HCT116 (cell line): ENCODE measurements around the gene TEAD2. TPM values are rescaled to one million over a fixed set of nuclear protein-coding genes. Genes with fewer than 3 reads are reported as not detected.

Source experiments
- ATAC-seq: fragments of 200-7000 bp; cut with Tn5 transposase; 2 replicates; pipeline ENCODE4 v1.9.1; 2020; ENCODE audit warnings: mild to moderate bottlenecking, moderate library complexity
- BruUV-seq: library from RNA; stranded (reverse); fragments of 400-500 nt; replicated peaks from 2 replicates; lab custom pipeline; 2021; lab: Mats Ljungman, UMichigan
- CTCF ChIA-PET: fragments of 300-600 bp; sonication (Branson Sonifier 250); formaldehyde crosslinking; loops from one replicate; lab custom pipeline; 2021; ENCODE audit warnings: antibody characterized with exemption; lab: Charles Lee
- POLR2A ChIA-PET: fragments of 300-600, 350-600 bp; sonication (Branson Sonifier 250); formaldehyde crosslinking; loops from one replicate; lab custom pipeline; 2021; ENCODE audit warnings: antibody characterized with exemption; lab: Charles Lee
- RAD21 ChIA-PET, 2 experiments: fragments of 300-600 bp; sonication (Branson Sonifier 250); formaldehyde crosslinking; loops; one replicate each; lab custom pipeline; 2023; ENCODE audit warnings: low total read pairs in 2 of 2; ENCODE audit not compliant: uncharacterized antibody in 2 of 2, unreplicated experiment in 2 of 2, low non-redundant PET in 1 of 2; lab: Charles Lee
- DNase-seq: peaks from one replicate; pipeline ENCODE4 v3.0.0-alpha.2; 2010; ENCODE audit warnings: low read depth, low spot score
- H2AFZ ChIP-seq: fragments of 200-600 bp; shearing (Covaris generic), sonication (generic); 2 replicates; pipeline ENCODE4 v1.6.1; 2017; ENCODE audit warnings: low read depth, mixed run types, mixed read lengths, antibody characterized with exemption, low read length; ENCODE audit not compliant: poor library complexity, severe bottlenecking
- H3K27ac ChIP-seq: 2 replicates; pipeline ENCODE4 v1.5.1; 2012; ENCODE audit warnings: low read depth, low read length
- H3K27me3 ChIP-seq: fragments of 200-600 bp; sonication (generic); 2 replicates; pipeline ENCODE4 v1.6.1; 2016; ENCODE audit warnings: mixed run types, low read length, mixed read lengths; ENCODE audit not compliant: insufficient read depth
- H3K36me3 ChIP-seq, 2 experiments: fragments of 200-500 bp in 1 of 2; fragments of 200-600 bp in 1 of 2; sonication (Bioruptor generic) in 1 of 2; sonication (generic) in 1 of 2; 2 replicates each; pipeline versions ENCODE4 v1.5.1 to v1.6.1; 2014 to 2016; ENCODE audit warnings: low read length in 2 of 2, inconsistent platforms in 1 of 2, mixed read lengths in 1 of 2, mixed run types in 1 of 2; ENCODE audit not compliant: insufficient read depth in 2 of 2, control insufficient read depth in 1 of 2
- H3K4me1 ChIP-seq, 2 experiments: fragments of 200-600 bp in 1 of 2; sonication (generic) in 1 of 2; 2 replicates each; pipeline versions ENCODE4 v1.5.1 to v1.6.1; 2012 to 2017; ENCODE audit warnings: low read length in 2 of 2, inconsistent platforms in 1 of 2, mild to moderate bottlenecking in 1 of 2, mixed read lengths in 1 of 2, mixed run types in 1 of 2, moderate library complexity in 1 of 2; ENCODE audit not compliant: insufficient read depth in 2 of 2, control insufficient read depth in 1 of 2
- H3K4me2 ChIP-seq: fragments of 200-600 bp; sonication (generic); 2 replicates; pipeline ENCODE4 v1.6.1; 2017; ENCODE audit warnings: mixed run types, low read length, mixed read lengths
- H3K4me3 ChIP-seq, 2 experiments: fragments of 200-600 bp in 1 of 2; sonication (generic) in 1 of 2; replicated peaks in 1 of 2; 2 replicates each; pipeline ENCODE4 v1.5.1; 2011 to 2016; ENCODE audit warnings: low read length in 2 of 2, control low read depth in 1 of 2, low read depth in 1 of 2, mild to moderate bottlenecking in 1 of 2, mixed read lengths in 1 of 2, mixed run types in 1 of 2
- H3K79me2 ChIP-seq: fragments of 200-600 bp; sonication (generic); 2 replicates; pipeline ENCODE4 v1.6.1; 2017; ENCODE audit warnings: mild to moderate bottlenecking, mixed run types, low read length, moderate library complexity, mixed read lengths; ENCODE audit not compliant: insufficient read depth
- H3K9ac ChIP-seq: fragments of 200-600 bp; sonication (generic); 2 replicates; pipeline ENCODE4 v1.6.1; 2016; ENCODE audit warnings: low read length, mixed read lengths
- H3K9me2 ChIP-seq: fragments of 200-600 bp; sonication (generic), shearing (Covaris generic); 2 replicates; pipeline ENCODE4 v1.6.1; 2017; ENCODE audit warnings: mixed run types, mild to moderate bottlenecking, moderate library complexity; ENCODE audit not compliant: insufficient read depth
- H3K9me3 ChIP-seq, 2 experiments: fragments of 200-500 bp in 1 of 2; fragments of 200-600 bp in 1 of 2; sonication (Bioruptor generic) in 1 of 2; sonication (generic) in 1 of 2; 2 replicates each; pipeline ENCODE4 v1.6.1; 2014 to 2017; ENCODE audit warnings: low read length in 2 of 2, mixed read lengths in 2 of 2, inconsistent platforms in 1 of 2, low read depth in 1 of 2, mild to moderate bottlenecking in 1 of 2, mixed run types in 1 of 2, moderate library complexity in 1 of 2; ENCODE audit not compliant: control insufficient read depth in 1 of 2, insufficient read depth in 1 of 2
- H4K20me1 ChIP-seq: fragments of 200-600 bp; sonication (generic), shearing (Covaris generic); 2 replicates; pipeline ENCODE4 v1.6.1; 2017; ENCODE audit warnings: mixed run types, mild to moderate bottlenecking, moderate library complexity; ENCODE audit not compliant: insufficient read depth
- CBX3 ChIP-seq: IDR thresholded peaks from 2 replicates; pipeline ENCODE4 v1.6.1; 2012; ENCODE audit warnings: low read depth
- EGR1 ChIP-seq: IDR thresholded peaks from 2 replicates; pipeline ENCODE4 v1.6.1; 2012; ENCODE audit warnings: low read depth
- EZH2phosphoT487 ChIP-seq: fragments of 200-600 bp; IDR thresholded peaks from 2 replicates; pipeline ENCODE4 v1.6.1; 2018; ENCODE audit warnings: antibody characterized with exemption, borderline replicate concordance
- FOSL1 ChIP-seq: IDR thresholded peaks from 2 replicates; pipeline ENCODE4 v1.6.1; 2012; ENCODE audit warnings: low read depth
- POLR2A ChIP-seq: IDR thresholded peaks from 2 replicates; pipeline ENCODE4 v1.7.0; 2011; ENCODE audit warnings: borderline replicate concordance; ENCODE audit not compliant: insufficient read depth, insufficient read length; ENCODE audit errors: extremely low read depth
- POLR2AphosphoS5 ChIP-seq: IDR thresholded peaks from 2 replicates; pipeline ENCODE4 v1.6.1; 2011; ENCODE audit warnings: mild to moderate bottlenecking, low read depth, low read length, moderate library complexity
- RAD21 ChIP-seq: IDR thresholded peaks from 2 replicates; pipeline ENCODE4 v1.6.1; 2012; ENCODE audit warnings: low read depth, mild to moderate bottlenecking
- SIN3A ChIP-seq: IDR thresholded peaks from 2 replicates; pipeline ENCODE4 v1.6.1; 2012; ENCODE audit warnings: low read depth
- SP1 ChIP-seq: IDR thresholded peaks from 2 replicates; pipeline ENCODE4 v1.6.1; 2012; ENCODE audit warnings: low read depth
- SRF ChIP-seq: IDR thresholded peaks from 2 replicates; pipeline ENCODE4 v1.6.1; 2012; ENCODE audit warnings: low read depth
- TCF7L2 ChIP-seq: IDR thresholded peaks from 2 replicates; pipeline ENCODE4 v1.7.0; 2011; ENCODE audit warnings: borderline replicate concordance, inconsistent platforms; ENCODE audit not compliant: insufficient read depth, insufficient read length; ENCODE audit errors: extremely low read depth
- YY1 ChIP-seq: IDR thresholded peaks from 2 replicates; pipeline ENCODE4 v1.6.1; 2011; ENCODE audit warnings: low read length, low read depth, moderate library complexity, mild to moderate bottlenecking; ENCODE audit not compliant: insufficient replicate concordance; ENCODE audit errors: extremely low read depth
- ZFX ChIP-seq: fragments of 450-650 bp; IDR thresholded peaks from 2 replicates; pipeline ENCODE4 v1.6.1; 2017
- intact Hi-C: fragments of 100-400 bp; cut with micrococcal nuclease; formaldehyde crosslinking; loops from 2 replicates; pipeline ENCODE4 v1.10.0; 2022
- total RNA-seq: library from RNA; stranded (reverse); gene quantifications from one replicate; pipeline ENCODE4 v1.2.1, GENCODE V29; 2021; ENCODE audit not compliant: unreplicated experiment
- TF ChIP-seq, protein P1 (sequence below): IDR thresholded peaks from 2 replicates; pipeline ENCODE4 v1.6.1; 2012
- TF ChIP-seq, protein P2 (sequence below): IDR thresholded peaks from 2 replicates; pipeline ENCODE4 v1.6.1; 2011; ENCODE audit warnings: mild to moderate bottlenecking, low read length, moderate library complexity; ENCODE audit not compliant: insufficient replicate concordance; ENCODE audit errors: extremely low read depth
- TF ChIP-seq, protein P3 (sequence below), 3 experiments: fragments of 200-600 bp in 1 of 3; sonication (generic) in 1 of 3; IDR thresholded peaks in 2 of 3; conservative IDR thresholded peaks in 1 of 3; 2 replicates each; pipeline ENCODE4 v1.5.1; 2012 to 2017; ENCODE audit warnings: low read depth in 2 of 3, low read length in 2 of 3, antibody characterized with exemption in 1 of 3, borderline replicate concordance in 1 of 3, control low read depth in 1 of 3, mild to moderate bottlenecking in 1 of 3, mixed read lengths in 1 of 3, mixed run types in 1 of 3, moderate library complexity in 1 of 3; ENCODE audit not compliant: insufficient read depth in 1 of 3
- TF ChIP-seq, protein P4 (sequence below): IDR thresholded peaks from 2 replicates; pipeline ENCODE4 v1.6.1; 2012; ENCODE audit warnings: low read depth

The TEAD2 gene
- total RNA-seq, 1 experiment from 2014 or later = 31.9 TPM

DNA sequence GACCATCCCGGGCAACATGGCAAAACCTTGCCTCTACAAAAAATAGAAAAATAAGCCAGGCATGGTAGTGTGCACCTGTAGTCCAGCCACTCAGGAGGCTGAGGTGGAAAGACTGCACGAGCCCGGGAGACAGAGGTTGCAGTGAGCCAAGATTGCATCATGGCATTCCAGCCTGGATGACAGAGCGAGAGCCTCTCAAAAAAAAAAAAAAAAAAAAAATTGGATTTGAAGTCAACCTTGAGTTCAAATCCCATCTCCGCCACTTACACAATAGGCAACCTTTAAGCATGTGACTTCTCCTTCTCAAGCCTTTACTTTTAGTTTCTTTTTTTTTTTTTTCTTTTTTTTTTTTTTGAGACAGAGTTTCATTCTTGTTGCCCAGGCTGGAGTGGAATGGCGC lies 37.8 kb upstream of the TEAD2 start:
- Histone ChIP-seq H4K20me1 (no peaks in the 10 kb centered on the region), H3K27ac (no peak overlapping the region), H2AFZ (no peak overlapping the region), H3K9me3 (no peaks in the 10 kb centered on the region), H3K4me2 (no peak overlapping the region), H3K27me3 (no peaks in the 10 kb centered on the region), H3K9ac (no peak overlapping the region), H3K79me2 (no peaks in the 10 kb centered on the region), H3K4me3 (no peak overlapping the region), H3K9me2 (no peaks in the 10 kb centered on the region), H3K36me3 (no peaks in the 10 kb centered on the region), H3K4me1 (peaks cover 10 to 13% of the 10 kb centered on the region in 2 experiments; a peak in 3 of 4 replicates)
- ChIA-PET RAD21 (no interaction called here), POLR2A (no interaction called here), CTCF (no interaction called here)
- no TSS peak for BruUV-seq
- ATAC-seq = no peak
- intact Hi-C loops = no loop called here
- TF ChIP-seq POLR2A (no peak), TCF7L2 (no peak), POLR2AphosphoS5 (no peak), EGR1 (no peak), SIN3A (no peak), FOSL1 (no peak), ZFX (no peak), SRF (no peak), EZH2phosphoT487 (no peak), SP1 (no peak), CBX3 (no peak), RAD21 (no peak), YY1 (no peak)
- TF ChIP-seq, protein P1, sequence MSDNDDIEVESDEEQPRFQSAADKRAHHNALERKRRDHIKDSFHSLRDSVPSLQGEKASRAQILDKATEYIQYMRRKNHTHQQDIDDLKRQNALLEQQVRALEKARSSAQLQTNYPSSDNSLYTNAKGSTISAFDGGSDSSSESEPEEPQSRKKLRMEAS = no peak
- TF ChIP-seq, protein P2, sequence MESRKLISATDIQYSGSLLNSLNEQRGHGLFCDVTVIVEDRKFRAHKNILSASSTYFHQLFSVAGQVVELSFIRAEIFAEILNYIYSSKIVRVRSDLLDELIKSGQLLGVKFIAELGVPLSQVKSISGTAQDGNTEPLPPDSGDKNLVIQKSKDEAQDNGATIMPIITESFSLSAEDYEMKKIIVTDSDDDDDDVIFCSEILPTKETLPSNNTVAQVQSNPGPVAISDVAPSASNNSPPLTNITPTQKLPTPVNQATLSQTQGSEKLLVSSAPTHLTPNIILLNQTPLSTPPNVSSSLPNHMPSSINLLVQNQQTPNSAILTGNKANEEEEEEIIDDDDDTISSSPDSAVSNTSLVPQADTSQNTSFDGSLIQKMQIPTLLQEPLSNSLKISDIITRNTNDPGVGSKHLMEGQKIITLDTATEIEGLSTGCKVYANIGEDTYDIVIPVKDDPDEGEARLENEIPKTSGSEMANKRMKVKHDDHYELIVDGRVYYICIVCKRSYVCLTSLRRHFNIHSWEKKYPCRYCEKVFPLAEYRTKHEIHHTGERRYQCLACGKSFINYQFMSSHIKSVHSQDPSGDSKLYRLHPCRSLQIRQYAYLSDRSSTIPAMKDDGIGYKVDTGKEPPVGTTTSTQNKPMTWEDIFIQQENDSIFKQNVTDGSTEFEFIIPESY = no peak
- TF ChIP-seq, protein P3, sequence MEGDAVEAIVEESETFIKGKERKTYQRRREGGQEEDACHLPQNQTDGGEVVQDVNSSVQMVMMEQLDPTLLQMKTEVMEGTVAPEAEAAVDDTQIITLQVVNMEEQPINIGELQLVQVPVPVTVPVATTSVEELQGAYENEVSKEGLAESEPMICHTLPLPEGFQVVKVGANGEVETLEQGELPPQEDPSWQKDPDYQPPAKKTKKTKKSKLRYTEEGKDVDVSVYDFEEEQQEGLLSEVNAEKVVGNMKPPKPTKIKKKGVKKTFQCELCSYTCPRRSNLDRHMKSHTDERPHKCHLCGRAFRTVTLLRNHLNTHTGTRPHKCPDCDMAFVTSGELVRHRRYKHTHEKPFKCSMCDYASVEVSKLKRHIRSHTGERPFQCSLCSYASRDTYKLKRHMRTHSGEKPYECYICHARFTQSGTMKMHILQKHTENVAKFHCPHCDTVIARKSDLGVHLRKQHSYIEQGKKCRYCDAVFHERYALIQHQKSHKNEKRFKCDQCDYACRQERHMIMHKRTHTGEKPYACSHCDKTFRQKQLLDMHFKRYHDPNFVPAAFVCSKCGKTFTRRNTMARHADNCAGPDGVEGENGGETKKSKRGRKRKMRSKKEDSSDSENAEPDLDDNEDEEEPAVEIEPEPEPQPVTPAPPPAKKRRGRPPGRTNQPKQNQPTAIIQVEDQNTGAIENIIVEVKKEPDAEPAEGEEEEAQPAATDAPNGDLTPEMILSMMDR (IDR thresholded peaks at IDR 0.05 in 2 of 3, conservative IDR thresholded peaks at IDR 0.05 in 1 of 3; ENCODE audit: borderline replicate concordance in 1 of 3, insufficient read depth in 1 of 3, low read depth in 2 of 3, low read length in 2 of 3) = no peak
- TF ChIP-seq, protein P4, sequence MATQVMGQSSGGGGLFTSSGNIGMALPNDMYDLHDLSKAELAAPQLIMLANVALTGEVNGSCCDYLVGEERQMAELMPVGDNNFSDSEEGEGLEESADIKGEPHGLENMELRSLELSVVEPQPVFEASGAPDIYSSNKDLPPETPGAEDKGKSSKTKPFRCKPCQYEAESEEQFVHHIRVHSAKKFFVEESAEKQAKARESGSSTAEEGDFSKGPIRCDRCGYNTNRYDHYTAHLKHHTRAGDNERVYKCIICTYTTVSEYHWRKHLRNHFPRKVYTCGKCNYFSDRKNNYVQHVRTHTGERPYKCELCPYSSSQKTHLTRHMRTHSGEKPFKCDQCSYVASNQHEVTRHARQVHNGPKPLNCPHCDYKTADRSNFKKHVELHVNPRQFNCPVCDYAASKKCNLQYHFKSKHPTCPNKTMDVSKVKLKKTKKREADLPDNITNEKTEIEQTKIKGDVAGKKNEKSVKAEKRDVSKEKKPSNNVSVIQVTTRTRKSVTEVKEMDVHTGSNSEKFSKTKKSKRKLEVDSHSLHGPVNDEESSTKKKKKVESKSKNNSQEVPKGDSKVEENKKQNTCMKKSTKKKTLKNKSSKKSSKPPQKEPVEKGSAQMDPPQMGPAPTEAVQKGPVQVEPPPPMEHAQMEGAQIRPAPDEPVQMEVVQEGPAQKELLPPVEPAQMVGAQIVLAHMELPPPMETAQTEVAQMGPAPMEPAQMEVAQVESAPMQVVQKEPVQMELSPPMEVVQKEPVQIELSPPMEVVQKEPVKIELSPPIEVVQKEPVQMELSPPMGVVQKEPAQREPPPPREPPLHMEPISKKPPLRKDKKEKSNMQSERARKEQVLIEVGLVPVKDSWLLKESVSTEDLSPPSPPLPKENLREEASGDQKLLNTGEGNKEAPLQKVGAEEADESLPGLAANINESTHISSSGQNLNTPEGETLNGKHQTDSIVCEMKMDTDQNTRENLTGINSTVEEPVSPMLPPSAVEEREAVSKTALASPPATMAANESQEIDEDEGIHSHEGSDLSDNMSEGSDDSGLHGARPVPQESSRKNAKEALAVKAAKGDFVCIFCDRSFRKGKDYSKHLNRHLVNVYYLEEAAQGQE = no peak
- no peak for DNase-seq
